K562 (cell line): Measurements from ENCODE around the gene HOXC12. TPM values are rescaled to one million over a fixed set of nuclear protein-coding genes. Genes with fewer than 3 reads are reported as not detected.
A peak's percentile ranks its signal among the peaks of the same experiment; 100 is the strongest.

Experiments used
- ATF2 ChIP-seq: sonication (generic); formaldehyde crosslinking; IDR thresholded peaks from 2 replicates; pipeline ENCODE4 v1.8.1; 2022; ENCODE audit warnings: missing genetic modification reagents
- BMI1 ChIP-seq: fragments of 150-350 bp; IDR thresholded peaks from 2 replicates; pipeline ENCODE4 v1.6.1; 2014; ENCODE audit warnings: low read length
- BRD4 ChIP-seq: fragments of 200-600 bp; sonication (generic); IDR thresholded peaks from 2 replicates; pipeline ENCODE4 v1.6.1; 2017; ENCODE audit warnings: inconsistent platforms
- CSDE1 ChIP-seq, 2 experiments: fragments of 450-650 bp; IDR thresholded peaks; 2 replicates each; pipeline ENCODE4 v1.6.1; 2016; ENCODE audit warnings: mild to moderate bottlenecking in 1 of 2
- ETV6 ChIP-seq, 3 experiments: fragments of 150-350 bp in 1 of 3; sonication (generic) in 1 of 3; formaldehyde crosslinking in 1 of 3; IDR thresholded peaks; 2 replicates each; pipeline versions ENCODE4 v1.6.1 to v1.8.0; 2014 to 2022; ENCODE audit warnings: borderline replicate concordance in 2 of 3, low read depth in 2 of 3, antibody characterized with exemption in 1 of 3, low read length in 1 of 3, mild to moderate bottlenecking in 1 of 3, missing genetic modification reagents in 1 of 3
- FOXJ3 ChIP-seq: sonication (generic); formaldehyde crosslinking; IDR thresholded peaks from 2 replicates; pipeline ENCODE4 v1.4.0; 2020; ENCODE audit warnings: mild to moderate bottlenecking, missing genetic modification reagents
- ILK ChIP-seq: fragments of 450-650 bp; IDR thresholded peaks from 2 replicates; pipeline ENCODE4 v1.6.1; 2016; ENCODE audit warnings: missing genetic modification characterization, low read depth, mild to moderate bottlenecking, missing compliant biosample characterization, moderate library complexity, borderline replicate concordance
- KLF6 ChIP-seq: fragments of 250-450 bp; sonication (Bioruptor Pico); IDR thresholded peaks from 2 replicates; pipeline ENCODE4 v1.4.0; 2020; ENCODE audit warnings: mild to moderate bottlenecking, moderate library complexity, borderline replicate concordance
- MBD1 ChIP-seq: fragments of 250-450 bp; sonication (Bioruptor Pico); IDR thresholded peaks from 2 replicates; pipeline ENCODE4 v1.8.0; 2022; ENCODE audit warnings: inconsistent platforms
- NCOA2 ChIP-seq, 2 experiments: fragments of 450-650 bp; IDR thresholded peaks; 2 replicates each; pipeline ENCODE4 v1.6.1; 2018; ENCODE audit warnings: mild to moderate bottlenecking in 2 of 2, moderate library complexity in 1 of 2; ENCODE audit not compliant: partially characterized antibody in 2 of 2
- POLR2B ChIP-seq: fragments of 450-650 bp; IDR thresholded peaks from 2 replicates; pipeline ENCODE4 v1.6.1; 2018; ENCODE audit warnings: low read depth; ENCODE audit not compliant: partially characterized antibody
- PRDM10 ChIP-seq: fragments of 450-650 bp; IDR thresholded peaks from 2 replicates; pipeline ENCODE4 v1.6.1; 2018; ENCODE audit not compliant: partially characterized antibody
- TAF15 ChIP-seq: fragments of 200-400 bp; formaldehyde crosslinking; IDR thresholded peaks from 2 replicates; pipeline ENCODE4 v1.6.1; 2017; ENCODE audit warnings: mild to moderate bottlenecking, low read depth, low read length, moderate library complexity
- XRCC4 ChIP-seq: IDR thresholded peaks from one replicate; pipeline ENCODE4 v1.6.1; 2011; ENCODE audit not compliant: insufficient read depth, insufficient read length; ENCODE audit errors: extremely low read depth
- ZBTB8A ChIP-seq: fragments of 450-650 bp; IDR thresholded peaks from 2 replicates; pipeline ENCODE4 v1.6.1; 2018; ENCODE audit warnings: mild to moderate bottlenecking, moderate library complexity; ENCODE audit not compliant: partially characterized antibody
- ZNF121 ChIP-seq: sonication (generic); formaldehyde crosslinking; conservative IDR thresholded peaks from 2 replicates; pipeline ENCODE4 v1.8.0; 2022; ENCODE audit warnings: missing genetic modification reagents
- ZNF277 ChIP-seq: fragments of 250-450 bp; sonication (Bioruptor Pico); IDR thresholded peaks from 2 replicates; pipeline ENCODE4 v1.8.0; 2022; ENCODE audit warnings: inconsistent platforms, mild to moderate bottlenecking, moderate library complexity, borderline replicate concordance
- ZNF282 ChIP-seq: sonication (generic); formaldehyde crosslinking; IDR thresholded peaks from 2 replicates; pipeline ENCODE4 v1.8.1; 2023; ENCODE audit warnings: missing genetic modification reagents
- ZZZ3 ChIP-seq: fragments of 450-650 bp; IDR thresholded peaks from 2 replicates; pipeline ENCODE4 v1.6.1; 2016; ENCODE audit warnings: antibody characterized with exemption, mild to moderate bottlenecking, moderate library complexity
- polyA plus RNA-seq, 8 experiments: library from polyadenylated mRNA; depleted of rRNA in 4 of 8; stranded (reverse) in 5 of 8; unstranded in 3 of 8; fragments of >200 nt; fragmentation: Nextera tagmentation in 2 of 8; fragmentation: Illumina TruSeq in 1 of 8; extraction: Ambion mirVana in 2 of 8; extraction: Trizol in 1 of 8; gene quantifications; 2 replicates each; pipeline versions ENCODE4 v1.2.1 to v1.2.3, GENCODE V29; 2011 to 2014; ENCODE audit warnings: inconsistent platforms in 1 of 8, missing spikeins in 1 of 8
- total RNA-seq, 7 experiments: library from RNA; depleted of rRNA in 6 of 7; stranded (reverse); fragments of >200 nt in 6 of 7; fragmentation: Illumina TruSeq in 2 of 7; extraction: Trizol in 2 of 7; gene quantifications; 2 replicates each; pipeline versions ENCODE4 v1.2.1 to v1.2.3, GENCODE V29; 2011 to 2021; ENCODE audit warnings: low replicate concordance in 1 of 7

HOXC12 gene
- total and polyA plus RNA-seq, 9 of the 15 experiments (the other 6 are each of a cell fraction or from before 2014, with no cell fraction given) = 0.04 to 0.36 (median 0.11) TPM; not detected in 1

- TF ChIP-seq ATF2 (CRISPR knock-in tag) (no peak), ZNF277 (CRISPR knock-in tag) (no peak), BMI1 (no peak), FOXJ3 (CRISPR knock-in tag) (no peak), NCOA2 (IDR thresholded peaks at IDR 0.05; ENCODE audit: partially characterized antibody in 2 of 2) (no peak), POLR2B (no peak), XRCC4 (no peak), PRDM10 (no peak), ZZZ3 (no peak), ILK (tag) (no peak), MBD1 (CRISPR knock-in tag) (peak; percentile 91; the same call in 1 of the 2 replicates), ETV6 (IDR thresholded peaks at IDR 0.05; ENCODE audit: borderline replicate concordance in 1 of 2, low read depth in 2 of 2, low read length in 1 of 2) (no peak), ETV6 (CRISPR knock-in tag; IDR thresholded peaks at IDR 0.05; ENCODE audit: borderline replicate concordance) (no peak), ZBTB8A (no peak), BRD4 (no peak), KLF6 (CRISPR knock-in tag) (no peak), ZNF121 (CRISPR knock-in tag) (no peak), TAF15 (no peak), ZNF282 (CRISPR knock-in tag) (no peak), CSDE1 (IDR thresholded peaks at IDR 0.05) (no peak)
These were observed 30.4 kb downstream of the HOXC12 start, which contains the start of gene HOXC10 (continued) for GRCh38 chr12:53984901-53985691.
